Cerebellar cortex (tissue), 1 donor: ENCODE data around the gene DAB2IP.
"Not testable (repeated sequence)": the region's sequence is repeated elsewhere in the genome, so short reads cannot be mapped to it uniquely, and the experiment has no call there.

Source experiments
- DNase-seq: peaks from one replicate; pipeline ENCODE4 v3.0.0-alpha.2; 2015; ENCODE audit warnings: low spot score

DAB2IP gene

GRCh38 chr9:121794334-121794733 lies 142.9 kb downstream of the DAB2IP start:
- DNase-seq = not testable (repeated sequence)

- DNase-seq = no peak
These were observed 145.6 kb downstream of the DAB2IP start for GRCh38 chr9:121797081-121797480.

GRCh38 chr9:121798941-121799340 lies 147.5 kb downstream of the DAB2IP start:
- no peak for DNase-seq

- DNase-seq = no peak
These were observed 148.9 kb downstream of the DAB2IP start for GRCh38 chr9:121800376-121800775.

- no peak for DNase-seq
These were observed 150.1 kb downstream of the DAB2IP start for GRCh38 chr9:121801579-121801978.

GRCh38 chr9:121802753-121803152 lies 151.3 kb downstream of the DAB2IP start:
- DNase-seq = no peak

- no peak for DNase-seq
These were observed 155.8 kb downstream of the DAB2IP start for GRCh38 chr9:121807069-121807822.

- DNase-seq = peak; percentile 64
These were observed 156.4 kb downstream of the DAB2IP start for GRCh38 chr9:121807823-121808278.

- no peak for DNase-seq
These were observed 157.3 kb downstream of the DAB2IP start for GRCh38 chr9:121808781-121809180.

GRCh38 chr9:121809356-121810050 lies 158.1 kb downstream of the DAB2IP start:
- DNase-seq = no peak

- DNase-seq = no peak
These were observed 159.1 kb downstream of the DAB2IP start for GRCh38 chr9:121810489-121810888.

- DNase-seq = no peak
These were observed 159.7 kb downstream of the DAB2IP start for GRCh38 chr9:121811140-121811539.

GRCh38 chr9:121811751-121812150 lies 160.3 kb downstream of the DAB2IP start:
- no peak for DNase-seq

GRCh38 chr9:121812159-121812735 lies 160.8 kb downstream of the DAB2IP start:
- DNase-seq = no peak

- no peak for DNase-seq
These were observed 162.2 kb downstream of the DAB2IP start for GRCh38 chr9:121813519-121814210.

GRCh38 chr9:121814594-121814993 lies 163.2 kb downstream of the DAB2IP start:
- DNase-seq = no peak

- no peak for DNase-seq
These were observed 163.7 kb downstream of the DAB2IP start for GRCh38 chr9:121815084-121815483.

- DNase-seq = no peak
These were observed 164.4 kb downstream of the DAB2IP start for GRCh38 chr9:121815546-121816448.

- DNase-seq = no peak
These were observed 165.0 kb downstream of the DAB2IP start for GRCh38 chr9:121816449-121816817.

GRCh38 chr9:121816845-121817450 lies 165.5 kb downstream of the DAB2IP start:
- no peak for DNase-seq

- no peak for DNase-seq
These were observed 166.0 kb downstream of the DAB2IP start for GRCh38 chr9:121817476-121817875.
